HG03457 (cell line): Measurements from ENCODE around the gene ANKFY1.

Source experiments
- ATAC-seq: cut with Tn5 transposase; IDR thresholded peaks from one replicate; pipeline ENCODE4 v1.9.1; 2021; ENCODE audit warnings: moderate number of reproducible peaks; ENCODE audit not compliant: unreplicated experiment

Gene ANKFY1

GRCh38 chr17:4185656-4186055 lies 78.1 kb downstream of the ANKFY1 start:
- ATAC-seq = no peak

GRCh38 chr17:4184811-4185210 lies 79.0 kb downstream of the ANKFY1 start:
- ATAC-seq = no peak

GRCh38 chr17:4182043-4182442 lies 81.7 kb downstream of the ANKFY1 start:
- no peak for ATAC-seq

- no peak for ATAC-seq
These were observed 83.0 kb downstream of the ANKFY1 start for GRCh38 chr17:4180791-4181190.

- ATAC-seq = no peak
These were observed 84.7 kb downstream of the ANKFY1 start for GRCh38 chr17:4179071-4179470.

- no peak for ATAC-seq
These were observed 85.1 kb downstream of the ANKFY1 start for GRCh38 chr17:4178651-4179050.

- ATAC-seq = no peak
These were observed 86.0 kb downstream of the ANKFY1 start for GRCh38 chr17:4177806-4178205.

GRCh38 chr17:4176808-4177472 lies 86.8 kb downstream of the ANKFY1 start:
- no peak for ATAC-seq

- ATAC-seq = no peak
These were observed 87.6 kb downstream of the ANKFY1 start for GRCh38 chr17:4175921-4176807.

GRCh38 chr17:4174556-4174955 lies 89.2 kb downstream of the ANKFY1 start:
- no peak for ATAC-seq

GRCh38 chr17:4173781-4174180 lies 90.0 kb downstream of the ANKFY1 start:
- ATAC-seq = no peak

GRCh38 chr17:4172356-4172755 lies 91.4 kb downstream of the ANKFY1 start:
- no peak for ATAC-seq

- ATAC-seq = no peak
These were observed 93.0 kb downstream of the ANKFY1 start for GRCh38 chr17:4170639-4171280.

GRCh38 chr17:4167786-4168185 lies 96.0 kb downstream of the ANKFY1 start:
- no peak for ATAC-seq

GRCh38 chr17:4166419-4166818 lies 97.4 kb downstream of the ANKFY1 start:
- no peak for ATAC-seq

- ATAC-seq = no peak
These were observed 98.3 kb downstream of the ANKFY1 start for GRCh38 chr17:4165301-4166010.

- ATAC-seq = no peak
These were observed 99.8 kb downstream of the ANKFY1 start for GRCh38 chr17:4163951-4164350.

- ATAC-seq = no peak
These were observed 100.9 kb downstream of the ANKFY1 start for GRCh38 chr17:4162775-4163466.

- no peak for ATAC-seq
These were observed 101.5 kb downstream of the ANKFY1 start for GRCh38 chr17:4162321-4162720.

GRCh38 chr17:4161967-4162305 lies 101.8 kb downstream of the ANKFY1 start:
- no peak for ATAC-seq
